WTC11 (cell line): Measurements from ENCODE around the gene RIMBP2. TPM values are rescaled to one million over a fixed set of nuclear protein-coding genes. Genes with fewer than 3 reads are reported as not detected.

Experiments used
- ATAC-seq: fragments of 200-7000 bp; cut with Tn5 transposase; 2 replicates; pipeline ENCODE4 v1.10.0; 2021; ENCODE audit warnings: mild to moderate bottlenecking, moderate library complexity
- CTCF ChIA-PET: fragments of 300-600 bp; sonication (Branson Sonifier 250); formaldehyde crosslinking; loops from one replicate; lab custom pipeline; 2021; ENCODE audit warnings: antibody characterized with exemption; lab: Charles Lee
- POLR2A ChIA-PET: fragments of 350-600 bp; sonication (Branson Sonifier 250); formaldehyde crosslinking; loops from one replicate; lab custom pipeline; 2021; ENCODE audit warnings: antibody characterized with exemption; lab: Charles Lee
- DNase-seq: peaks from one replicate; pipeline ENCODE4 v3.0.0; 2021; ENCODE audit warnings: low spot score
- H3K27ac Mint-ChIP-seq: 2 replicates; pipeline ENCODE4 v1.8.0; 2021; ENCODE audit warnings: mixed read lengths
- H3K27me3 Mint-ChIP-seq: 2 replicates; pipeline ENCODE4 v1.8.0; 2021; ENCODE audit warnings: low read depth, mild to moderate bottlenecking, moderate library complexity, mixed read lengths
- H3K36me3 Mint-ChIP-seq: 2 replicates; pipeline ENCODE4 v1.8.0; 2021; ENCODE audit warnings: mixed read lengths
- H3K4me1 Mint-ChIP-seq: 2 replicates; pipeline ENCODE4 v1.8.0; 2022; ENCODE audit warnings: mixed read lengths
- H3K4me3 Mint-ChIP-seq: 2 replicates; pipeline ENCODE4 v1.8.0; 2021; ENCODE audit warnings: mild to moderate bottlenecking, moderate library complexity, mixed read lengths
- H3K9me3 Mint-ChIP-seq: 2 replicates; pipeline ENCODE4 v1.8.0; 2021; ENCODE audit warnings: mixed read lengths
- AFF4 ChIP-seq: sonication (generic); formaldehyde crosslinking; IDR thresholded peaks from 2 replicates; pipeline ENCODE4 v1.8.1; 2023; ENCODE audit warnings: mild to moderate bottlenecking, missing genetic modification reagents, borderline replicate concordance
- E2F1 ChIP-seq: sonication (generic); formaldehyde crosslinking; IDR thresholded peaks from 2 replicates; pipeline ENCODE4 v1.8.0; 2022; ENCODE audit warnings: mild to moderate bottlenecking, missing genetic modification reagents
- E2F4 ChIP-seq: sonication (generic); formaldehyde crosslinking; IDR thresholded peaks from 2 replicates; pipeline ENCODE4 v1.8.1; 2022; ENCODE audit warnings: low read depth, mild to moderate bottlenecking, moderate library complexity, missing genetic modification reagents, borderline replicate concordance
- EMX1 ChIP-seq: fragments of 250-450 bp; sonication (Bioruptor Pico); IDR thresholded peaks from 2 replicates; pipeline ENCODE4 v1.8.0; 2021; ENCODE audit warnings: mild to moderate bottlenecking
- ETV6 ChIP-seq: sonication (generic); formaldehyde crosslinking; IDR thresholded peaks from 2 replicates; pipeline ENCODE4 v1.8.1; 2022; ENCODE audit warnings: mild to moderate bottlenecking, missing genetic modification reagents
- FOXP1 ChIP-seq: sonication (generic); formaldehyde crosslinking; IDR thresholded peaks from 2 replicates; pipeline ENCODE4 v1.8.0; 2022; ENCODE audit warnings: missing genetic modification reagents, mild to moderate bottlenecking, moderate library complexity, borderline replicate concordance
- IRF2 ChIP-seq: sonication (generic); formaldehyde crosslinking; IDR thresholded peaks from 2 replicates; pipeline ENCODE4 v1.8.0; 2022; ENCODE audit warnings: low read depth, missing genetic modification reagents, borderline replicate concordance
- JUN ChIP-seq: sonication (generic); formaldehyde crosslinking; IDR thresholded peaks from 2 replicates; pipeline ENCODE4 v1.8.0; 2023; ENCODE audit warnings: mild to moderate bottlenecking, missing genetic modification reagents
- NFATC4 ChIP-seq: fragments of 250-450 bp; sonication (Bioruptor Pico); IDR thresholded peaks from 2 replicates; pipeline ENCODE4 v1.9.0; 2021; ENCODE audit warnings: mild to moderate bottlenecking
- NFE2L1 ChIP-seq: sonication (generic); formaldehyde crosslinking; IDR thresholded peaks from 2 replicates; pipeline ENCODE4 v1.8.1; 2023; ENCODE audit warnings: missing genetic modification reagents
- NR1H2 ChIP-seq: sonication (generic); formaldehyde crosslinking; IDR thresholded peaks from 2 replicates; pipeline ENCODE4 v1.9.0; 2021; ENCODE audit warnings: mild to moderate bottlenecking, moderate library complexity, missing genetic modification reagents
- SMAD3 ChIP-seq: sonication (generic); formaldehyde crosslinking; IDR thresholded peaks from 2 replicates; pipeline ENCODE4 v1.8.0; 2022; ENCODE audit warnings: missing genetic modification reagents, mild to moderate bottlenecking, borderline replicate concordance
- ZNF232 ChIP-seq: sonication (generic); formaldehyde crosslinking; IDR thresholded peaks from 2 replicates; pipeline ENCODE4 v1.8.0; 2022; ENCODE audit warnings: mild to moderate bottlenecking, missing genetic modification reagents
- ZNF281 ChIP-seq: sonication (generic); formaldehyde crosslinking; IDR thresholded peaks from 2 replicates; pipeline ENCODE4 v1.8.0; 2023; ENCODE audit warnings: mild to moderate bottlenecking, missing genetic modification reagents
- ZNF423 ChIP-seq: fragments of 250-450 bp; sonication (Bioruptor Pico); IDR thresholded peaks from 2 replicates; pipeline ENCODE4 v2.1.2; 2022; ENCODE audit warnings: mild to moderate bottlenecking, moderate library complexity
- total RNA-seq: library from RNA; stranded (reverse); gene quantifications from 3 replicates; pipeline ENCODE4 v1.2.3, GENCODE V29; 2021
- TF ChIP-seq, protein P1 (sequence below): sonication (generic); formaldehyde crosslinking; IDR thresholded peaks from 2 replicates; pipeline ENCODE4 v1.8.1; 2023; ENCODE audit warnings: mild to moderate bottlenecking, moderate library complexity, missing genetic modification reagents
- TF ChIP-seq, protein P2 (sequence below): sonication (generic); formaldehyde crosslinking; IDR thresholded peaks from 2 replicates; pipeline ENCODE4 v1.8.0; 2023; ENCODE audit warnings: missing genetic modification reagents, mild to moderate bottlenecking, borderline replicate concordance
- TF ChIP-seq, protein P3 (sequence below): sonication (generic); formaldehyde crosslinking; conservative IDR thresholded peaks from 2 replicates; pipeline ENCODE4 v1.8.1; 2022; ENCODE audit warnings: mild to moderate bottlenecking, missing genetic modification reagents
- TF ChIP-seq, protein P4 (sequence below): sonication (generic); formaldehyde crosslinking; IDR thresholded peaks from 2 replicates; pipeline ENCODE4 v1.8.0; 2022; ENCODE audit warnings: mild to moderate bottlenecking, missing genetic modification reagents

The RIMBP2 gene
- total RNA-seq, 1 experiment from 2014 or later, result 2.6 TPM

- TF ChIP-seq ZNF281 (CRISPR knock-in tag) (no peak), SMAD3 (CRISPR knock-in tag) (no peak), NFATC4 (CRISPR knock-in tag) (no peak), ETV6 (CRISPR knock-in tag) (no peak)
Observed at GRCh38 chr12:130413909-130414308, 302.2 kb downstream of the RIMBP2 start (continued).

GRCh38 chr12:130412384-130412783, 303.7 kb downstream of the RIMBP2 start:
- Mint-ChIP-seq H3K4me1 (no peaks in the 10 kb centered on the region), H3K36me3 (no peaks in the 10 kb centered on the region), H3K27ac (no peak overlapping the region), H3K9me3 (no peaks in the 10 kb centered on the region), H3K4me3 (no peak overlapping the region), H3K27me3 (no peaks in the 10 kb centered on the region)
- TF ChIP-seq AFF4 (no peak), EMX1 (no peak), E2F4 (CRISPR knock-in tag) (no peak), ZNF232 (CRISPR knock-in tag) (no peak), IRF2 (CRISPR knock-in tag) (no peak), NFE2L1 (no peak), E2F1 (CRISPR knock-in tag) (no peak), FOXP1 (CRISPR knock-in tag) (no peak), JUN (no peak), NR1H2 (CRISPR knock-in tag) (no peak), ZNF423 (CRISPR knock-in tag) (no peak)
- TF ChIP-seq, protein P1, sequence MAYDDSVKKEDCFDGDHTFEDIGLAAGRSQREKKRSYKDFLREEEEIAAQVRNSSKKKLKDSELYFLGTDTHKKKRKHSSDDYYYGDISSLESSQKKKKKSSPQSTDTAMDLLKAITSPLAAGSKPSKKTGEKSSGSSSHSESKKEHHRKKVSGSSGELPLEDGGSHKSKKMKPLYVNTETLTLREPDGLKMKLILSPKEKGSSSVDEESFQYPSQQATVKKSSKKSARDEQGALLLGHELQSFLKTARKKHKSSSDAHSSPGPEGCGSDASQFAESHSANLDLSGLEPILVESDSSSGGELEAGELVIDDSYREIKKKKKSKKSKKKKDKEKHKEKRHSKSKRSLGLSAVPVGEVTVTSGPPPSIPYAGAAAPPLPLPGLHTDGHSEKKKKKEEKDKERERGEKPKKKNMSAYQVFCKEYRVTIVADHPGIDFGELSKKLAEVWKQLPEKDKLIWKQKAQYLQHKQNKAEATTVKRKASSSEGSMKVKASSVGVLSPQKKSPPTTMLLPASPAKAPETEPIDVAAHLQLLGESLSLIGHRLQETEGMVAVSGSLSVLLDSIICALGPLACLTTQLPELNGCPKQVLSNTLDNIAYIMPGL, result no peak
- TF ChIP-seq, protein P2, sequence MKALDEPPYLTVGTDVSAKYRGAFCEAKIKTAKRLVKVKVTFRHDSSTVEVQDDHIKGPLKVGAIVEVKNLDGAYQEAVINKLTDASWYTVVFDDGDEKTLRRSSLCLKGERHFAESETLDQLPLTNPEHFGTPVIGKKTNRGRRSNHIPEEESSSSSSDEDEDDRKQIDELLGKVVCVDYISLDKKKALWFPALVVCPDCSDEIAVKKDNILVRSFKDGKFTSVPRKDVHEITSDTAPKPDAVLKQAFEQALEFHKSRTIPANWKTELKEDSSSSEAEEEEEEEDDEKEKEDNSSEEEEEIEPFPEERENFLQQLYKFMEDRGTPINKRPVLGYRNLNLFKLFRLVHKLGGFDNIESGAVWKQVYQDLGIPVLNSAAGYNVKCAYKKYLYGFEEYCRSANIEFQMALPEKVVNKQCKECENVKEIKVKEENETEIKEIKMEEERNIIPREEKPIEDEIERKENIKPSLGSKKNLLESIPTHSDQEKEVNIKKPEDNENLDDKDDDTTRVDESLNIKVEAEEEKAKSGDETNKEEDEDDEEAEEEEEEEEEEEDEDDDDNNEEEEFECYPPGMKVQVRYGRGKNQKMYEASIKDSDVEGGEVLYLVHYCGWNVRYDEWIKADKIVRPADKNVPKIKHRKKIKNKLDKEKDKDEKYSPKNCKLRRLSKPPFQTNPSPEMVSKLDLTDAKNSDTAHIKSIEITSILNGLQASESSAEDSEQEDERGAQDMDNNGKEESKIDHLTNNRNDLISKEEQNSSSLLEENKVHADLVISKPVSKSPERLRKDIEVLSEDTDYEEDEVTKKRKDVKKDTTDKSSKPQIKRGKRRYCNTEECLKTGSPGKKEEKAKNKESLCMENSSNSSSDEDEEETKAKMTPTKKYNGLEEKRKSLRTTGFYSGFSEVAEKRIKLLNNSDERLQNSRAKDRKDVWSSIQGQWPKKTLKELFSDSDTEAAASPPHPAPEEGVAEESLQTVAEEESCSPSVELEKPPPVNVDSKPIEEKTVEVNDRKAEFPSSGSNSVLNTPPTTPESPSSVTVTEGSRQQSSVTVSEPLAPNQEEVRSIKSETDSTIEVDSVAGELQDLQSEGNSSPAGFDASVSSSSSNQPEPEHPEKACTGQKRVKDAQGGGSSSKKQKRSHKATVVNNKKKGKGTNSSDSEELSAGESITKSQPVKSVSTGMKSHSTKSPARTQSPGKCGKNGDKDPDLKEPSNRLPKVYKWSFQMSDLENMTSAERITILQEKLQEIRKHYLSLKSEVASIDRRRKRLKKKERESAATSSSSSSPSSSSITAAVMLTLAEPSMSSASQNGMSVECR (CRISPR knock-in tag), result no peak
- TF ChIP-seq, protein P3, sequence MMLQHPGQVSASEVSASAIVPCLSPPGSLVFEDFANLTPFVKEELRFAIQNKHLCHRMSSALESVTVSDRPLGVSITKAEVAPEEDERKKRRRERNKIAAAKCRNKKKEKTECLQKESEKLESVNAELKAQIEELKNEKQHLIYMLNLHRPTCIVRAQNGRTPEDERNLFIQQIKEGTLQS (CRISPR knock-in tag), result no peak
- TF ChIP-seq, protein P4, sequence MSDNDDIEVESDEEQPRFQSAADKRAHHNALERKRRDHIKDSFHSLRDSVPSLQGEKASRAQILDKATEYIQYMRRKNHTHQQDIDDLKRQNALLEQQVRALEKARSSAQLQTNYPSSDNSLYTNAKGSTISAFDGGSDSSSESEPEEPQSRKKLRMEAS (CRISPR knock-in tag), result no peak
- ChIA-PET CTCF (no interaction called here), POLR2A (no interaction called here)
- DNase-seq (no peak), ATAC-seq (no peak)
